ENCODE results near the gene CALML5.

CALML5 gene

GRCh38 chr10:5497948-5498730, 1.2 kb downstream of the CALML5 start:
- no peak for TF ChIP-seq CTCF (IDR thresholded peaks at IDR 0.05; ENCODE audit: insufficient read depth, low read length, poor library complexity, severe bottlenecking)
- TF ChIP-seq EZH2phosphoT487 (conservative IDR thresholded peaks at IDR 0.05; ENCODE audit: low read length) = no peak
- H3K27ac ChIP-seq (ENCODE audit: low read depth, low read length) = no peak overlapping the region
- no peaks in the 10 kb centered on the region for H3F3A ChIP-seq (ENCODE audit: insufficient read depth)
- H3K9ac ChIP-seq (ENCODE audit: low read length) = no peak overlapping the region
- no peaks in the 10 kb centered on the region for H3K9me3 ChIP-seq (ENCODE audit: insufficient read depth, low read length)
- no peaks in the 10 kb centered on the region for H3K36me3 ChIP-seq (ENCODE audit: low read length)
- H3K4me2 ChIP-seq (ENCODE audit: low read depth, low read length, poor library complexity, severe bottlenecking) = no peak overlapping the region
- H3K9me2 ChIP-seq (replicated peaks; ENCODE audit: insufficient read depth, low read length) = no peaks in the 10 kb centered on the region
- no peaks in the 10 kb centered on the region for H4K20me1 ChIP-seq (ENCODE audit: low read depth, low read length)
- H2AFZ ChIP-seq (ENCODE audit: low read depth, low read length, severe bottlenecking) = no peak overlapping the region
- no peaks in the 10 kb centered on the region for H3K27me3 ChIP-seq (ENCODE audit: low read length)
- no peaks in the 10 kb centered on the region for H3K79me2 ChIP-seq (ENCODE audit: insufficient read depth, low read length)
- H3K4me3 ChIP-seq (ENCODE audit: insufficient read depth, low read length, poor library complexity, severe bottlenecking) = no peak overlapping the region

- no peaks in the 10 kb centered on the region for H4K20me1 ChIP-seq (ENCODE audit: low read depth, low read length)
- H3K4me3 ChIP-seq (ENCODE audit: insufficient read depth, low read length, poor library complexity, severe bottlenecking) = no peak overlapping the region
- H2AFZ ChIP-seq (ENCODE audit: low read depth, low read length, severe bottlenecking) = no peak overlapping the region
- H3K36me3 ChIP-seq (ENCODE audit: low read length) = no peaks in the 10 kb centered on the region
- H3K79me2 ChIP-seq (ENCODE audit: insufficient read depth, low read length) = no peaks in the 10 kb centered on the region
- no peak overlapping the region for H3K27ac ChIP-seq (ENCODE audit: low read depth, low read length)
- H3K9me3 ChIP-seq (ENCODE audit: insufficient read depth, low read length) = no peaks in the 10 kb centered on the region
- TF ChIP-seq EZH2phosphoT487 (conservative IDR thresholded peaks at IDR 0.05; ENCODE audit: low read length) (no peak), CTCF (IDR thresholded peaks at IDR 0.05; ENCODE audit: insufficient read depth, low read length, poor library complexity, severe bottlenecking) (no peak)
- H3F3A ChIP-seq (ENCODE audit: insufficient read depth) = no peaks in the 10 kb centered on the region
- no peak overlapping the region for H3K4me2 ChIP-seq (ENCODE audit: low read depth, low read length, poor library complexity, severe bottlenecking)
- no peak overlapping the region for H3K9ac ChIP-seq (ENCODE audit: low read length)
- no peaks in the 10 kb centered on the region for H3K27me3 ChIP-seq (ENCODE audit: low read length)
- no peaks in the 10 kb centered on the region for H3K9me2 ChIP-seq (replicated peaks; ENCODE audit: insufficient read depth, low read length)
These were observed 2.1 kb downstream of the CALML5 start for GRCh38 chr10:5497289-5497688.

GRCh38 chr10:5496261-5497250, 2.8 kb downstream of the CALML5 start:
- H3K27me3 ChIP-seq (ENCODE audit: low read length) = no peaks in the 10 kb centered on the region
- H3K27ac ChIP-seq (ENCODE audit: low read depth, low read length) = no peak overlapping the region
- no peaks in the 10 kb centered on the region for H4K20me1 ChIP-seq (ENCODE audit: low read depth, low read length)
- H2AFZ ChIP-seq (ENCODE audit: low read depth, low read length, severe bottlenecking) = no peak overlapping the region
- TF ChIP-seq CTCF (IDR thresholded peaks at IDR 0.05; ENCODE audit: insufficient read depth, low read length, poor library complexity, severe bottlenecking) (no peak), EZH2phosphoT487 (conservative IDR thresholded peaks at IDR 0.05; ENCODE audit: low read length) (no peak)
- H3K79me2 ChIP-seq (ENCODE audit: insufficient read depth, low read length) = no peaks in the 10 kb centered on the region
- no peak overlapping the region for H3K4me2 ChIP-seq (ENCODE audit: low read depth, low read length, poor library complexity, severe bottlenecking)
- H3K9ac ChIP-seq (ENCODE audit: low read length) = no peak overlapping the region
- no peaks in the 10 kb centered on the region for H3K9me2 ChIP-seq (replicated peaks; ENCODE audit: insufficient read depth, low read length)
- H3F3A ChIP-seq (ENCODE audit: insufficient read depth) = no peaks in the 10 kb centered on the region
- no peaks in the 10 kb centered on the region for H3K36me3 ChIP-seq (ENCODE audit: low read length)
- no peak overlapping the region for H3K4me3 ChIP-seq (ENCODE audit: insufficient read depth, low read length, poor library complexity, severe bottlenecking)
- H3K9me3 ChIP-seq (ENCODE audit: insufficient read depth, low read length) = no peaks in the 10 kb centered on the region
